ENCODE results near the gene FRZB. TPM values are rescaled to one million over a fixed set of nuclear protein-coding genes. Genes with fewer than 3 reads are reported as not detected.

The FRZB gene
- total RNA-seq, 1 donor from 2014 or later = 90.8 TPM

DNA sequence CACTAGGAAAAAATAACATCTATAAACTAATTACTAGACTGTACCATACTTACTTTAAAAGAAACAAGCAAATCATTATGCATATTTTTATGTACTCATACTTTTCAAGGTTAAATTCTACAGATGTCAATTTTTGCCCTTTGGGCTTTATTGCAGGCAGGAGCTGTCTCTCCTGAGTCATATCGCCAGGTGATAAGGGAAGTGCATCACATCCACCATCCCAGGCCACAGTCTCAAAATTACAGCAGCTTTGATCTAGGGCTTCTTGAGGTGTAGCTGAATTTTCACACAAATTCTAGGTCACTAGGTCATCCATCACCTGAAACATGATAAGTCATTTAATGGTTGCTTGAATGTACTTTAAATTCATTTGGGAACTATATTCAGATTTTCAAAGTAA is 38.4 kb upstream of the FRZB start:
- Mint-ChIP-seq H3K4me3 (ENCODE audit: unreplicated experiment) (no peak overlapping the region), H3K36me3 (ENCODE audit: low read depth, unreplicated experiment) (peaks cover 11% of the 10 kb centered on the region), H3K27ac (ENCODE audit: unreplicated experiment) (no peak overlapping the region), H3K27me3 (ENCODE audit: unreplicated experiment) (peaks cover 1% of the 10 kb centered on the region), H3K4me1 (ENCODE audit: unreplicated experiment) (peaks cover 17% of the 10 kb centered on the region), H3K9me3 (ENCODE audit: unreplicated experiment) (no peaks in the 10 kb centered on the region)
- DNase-seq (ENCODE audit: low spot score) = no peak
- TF ChIP-seq, protein P1, sequence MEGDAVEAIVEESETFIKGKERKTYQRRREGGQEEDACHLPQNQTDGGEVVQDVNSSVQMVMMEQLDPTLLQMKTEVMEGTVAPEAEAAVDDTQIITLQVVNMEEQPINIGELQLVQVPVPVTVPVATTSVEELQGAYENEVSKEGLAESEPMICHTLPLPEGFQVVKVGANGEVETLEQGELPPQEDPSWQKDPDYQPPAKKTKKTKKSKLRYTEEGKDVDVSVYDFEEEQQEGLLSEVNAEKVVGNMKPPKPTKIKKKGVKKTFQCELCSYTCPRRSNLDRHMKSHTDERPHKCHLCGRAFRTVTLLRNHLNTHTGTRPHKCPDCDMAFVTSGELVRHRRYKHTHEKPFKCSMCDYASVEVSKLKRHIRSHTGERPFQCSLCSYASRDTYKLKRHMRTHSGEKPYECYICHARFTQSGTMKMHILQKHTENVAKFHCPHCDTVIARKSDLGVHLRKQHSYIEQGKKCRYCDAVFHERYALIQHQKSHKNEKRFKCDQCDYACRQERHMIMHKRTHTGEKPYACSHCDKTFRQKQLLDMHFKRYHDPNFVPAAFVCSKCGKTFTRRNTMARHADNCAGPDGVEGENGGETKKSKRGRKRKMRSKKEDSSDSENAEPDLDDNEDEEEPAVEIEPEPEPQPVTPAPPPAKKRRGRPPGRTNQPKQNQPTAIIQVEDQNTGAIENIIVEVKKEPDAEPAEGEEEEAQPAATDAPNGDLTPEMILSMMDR (IDR thresholded peaks at IDR 0.05; ENCODE audit: unreplicated experiment) = no peak

DNA sequence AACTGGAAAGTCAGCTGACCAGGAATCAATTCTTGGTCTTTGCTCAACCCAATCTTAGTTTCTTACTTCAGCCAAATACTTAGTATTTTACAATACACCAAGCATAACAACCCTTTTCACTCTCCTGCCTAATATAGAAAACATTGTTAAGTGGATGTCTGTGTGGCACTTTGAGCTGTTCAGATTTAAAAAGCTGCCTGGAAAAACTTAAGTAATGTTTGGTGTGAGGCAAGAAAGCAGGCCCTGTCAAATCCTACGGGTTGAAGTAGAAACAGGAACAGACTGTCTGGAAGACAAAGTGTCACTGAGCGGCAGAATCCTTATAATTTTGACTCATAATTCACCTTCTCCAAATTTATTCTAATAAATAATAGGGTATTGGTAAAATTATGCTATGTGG is 37.1 kb upstream of the FRZB start:
- Mint-ChIP-seq H3K4me1 (ENCODE audit: unreplicated experiment) (peaks cover 14% of the 10 kb centered on the region), H3K27me3 (ENCODE audit: unreplicated experiment) (no peaks in the 10 kb centered on the region), H3K36me3 (ENCODE audit: low read depth, unreplicated experiment) (peaks cover 8% of the 10 kb centered on the region), H3K4me3 (ENCODE audit: unreplicated experiment) (no peak overlapping the region), H3K9me3 (ENCODE audit: unreplicated experiment) (no peaks in the 10 kb centered on the region), H3K27ac (ENCODE audit: unreplicated experiment) (no peak overlapping the region)
- no peak for DNase-seq (ENCODE audit: low spot score)
- TF ChIP-seq, protein P1 (IDR thresholded peaks at IDR 0.05; ENCODE audit: unreplicated experiment) = no peak

DNA sequence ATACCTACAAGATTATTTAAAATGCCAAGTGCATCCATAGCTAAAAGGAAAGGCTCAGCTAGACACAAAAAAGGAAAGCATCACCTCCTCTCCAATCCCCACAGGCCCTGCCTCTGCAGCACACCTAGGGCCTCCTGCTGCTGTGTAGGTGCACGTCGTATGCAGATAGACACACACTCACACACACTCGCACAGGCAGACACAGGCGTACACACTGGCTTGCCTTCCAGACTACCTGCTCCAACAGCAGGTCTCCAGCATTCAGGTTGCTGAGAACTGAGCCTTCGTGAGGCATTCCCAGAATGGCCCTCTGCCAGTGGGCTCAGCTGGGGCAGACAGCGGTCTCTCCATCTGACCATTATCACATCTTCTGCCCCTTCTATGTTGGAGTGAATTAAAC is 35.3 kb upstream of the FRZB start:
- DNase-seq (ENCODE audit: low spot score) = no peak
- H3K9me3 Mint-ChIP-seq (ENCODE audit: unreplicated experiment) = no peaks in the 10 kb centered on the region
- peaks cover 4% of the 10 kb centered on the region for H3K4me1 Mint-ChIP-seq (ENCODE audit: unreplicated experiment)
- H3K36me3 Mint-ChIP-seq (ENCODE audit: low read depth, unreplicated experiment) = peaks cover 8% of the 10 kb centered on the region
- H3K27me3 Mint-ChIP-seq (ENCODE audit: unreplicated experiment) = no peaks in the 10 kb centered on the region
- TF ChIP-seq, protein P1 (IDR thresholded peaks at IDR 0.05; ENCODE audit: unreplicated experiment) = no peak
- no peak overlapping the region for H3K4me3 Mint-ChIP-seq (ENCODE audit: unreplicated experiment)
- no peak overlapping the region for H3K27ac Mint-ChIP-seq (ENCODE audit: unreplicated experiment)

DNA sequence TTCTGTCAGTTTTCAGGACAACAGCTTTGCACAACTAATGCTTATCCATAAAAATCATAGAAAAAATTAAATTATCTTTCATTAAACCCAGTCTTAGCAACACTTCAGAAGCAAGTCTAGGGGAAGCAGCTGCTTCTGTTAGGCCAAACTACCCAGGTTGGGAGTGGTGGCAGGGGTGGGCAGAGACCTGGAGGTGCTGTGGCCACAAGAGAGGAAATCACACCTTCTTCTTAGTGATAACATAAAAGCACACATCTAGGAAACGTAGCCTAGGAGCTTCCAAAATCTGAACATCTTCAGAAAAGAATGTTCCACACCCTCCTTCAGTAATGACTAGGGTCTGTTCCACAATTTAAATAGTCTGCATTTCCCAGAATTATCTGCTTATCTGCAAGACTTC is 32.3 kb upstream of the FRZB start:
- Mint-ChIP-seq H3K27ac (ENCODE audit: unreplicated experiment) (no peak overlapping the region), H3K4me1 (ENCODE audit: unreplicated experiment) (peaks cover 4% of the 10 kb centered on the region), H3K4me3 (ENCODE audit: unreplicated experiment) (no peak overlapping the region), H3K27me3 (ENCODE audit: unreplicated experiment) (no peaks in the 10 kb centered on the region), H3K9me3 (ENCODE audit: unreplicated experiment) (no peaks in the 10 kb centered on the region), H3K36me3 (ENCODE audit: low read depth, unreplicated experiment) (peaks cover 8% of the 10 kb centered on the region)
- TF ChIP-seq, protein P1 (IDR thresholded peaks at IDR 0.05; ENCODE audit: unreplicated experiment) = no peak
- DNase-seq (ENCODE audit: low spot score) = no peak

DNA sequence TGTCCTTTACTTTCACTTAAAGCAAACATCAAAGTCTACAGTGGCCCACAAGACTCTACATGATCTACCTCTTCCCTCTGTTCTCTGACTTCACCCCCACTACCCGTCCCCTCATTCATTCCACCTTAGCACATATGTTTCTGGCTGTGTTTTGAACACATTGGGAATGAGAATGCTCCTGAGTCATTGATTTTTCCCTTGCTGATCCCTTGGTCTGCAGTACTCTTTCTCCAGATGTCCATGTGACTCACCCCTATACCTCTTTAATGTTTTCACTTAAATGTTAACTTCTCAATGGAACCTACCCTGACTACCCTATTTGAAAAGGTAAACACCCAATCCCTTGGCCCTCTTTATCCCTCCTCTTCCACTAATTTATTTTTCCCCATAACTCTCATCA is 30.7 kb upstream of the FRZB start:
- no peak for DNase-seq (ENCODE audit: low spot score)
- H3K4me1 Mint-ChIP-seq (ENCODE audit: unreplicated experiment) = peaks cover 4% of the 10 kb centered on the region

More for the DNA sequence above, 30.7 kb upstream of the FRZB start:
- Mint-ChIP-seq H3K27ac (ENCODE audit: unreplicated experiment) (no peak overlapping the region), H3K36me3 (ENCODE audit: low read depth, unreplicated experiment) (peaks cover 8% of the 10 kb centered on the region), H3K9me3 (ENCODE audit: unreplicated experiment) (no peaks in the 10 kb centered on the region), H3K27me3 (ENCODE audit: unreplicated experiment) (no peaks in the 10 kb centered on the region), H3K4me3 (ENCODE audit: unreplicated experiment) (no peak overlapping the region)
- TF ChIP-seq, protein P1 (IDR thresholded peaks at IDR 0.05; ENCODE audit: unreplicated experiment) = no peak
